Hematopoietic multipotent progenitor cell (in vitro differentiated cells): ENCODE data around the gene KLHL3. TPM values are rescaled to one million over a fixed set of nuclear protein-coding genes. Genes with fewer than 3 reads are reported as not detected.

Experiments used
- DNase-seq, 3 donors: peaks; one replicate each; pipeline ENCODE4 v3.0.0-alpha.2; 2011 to 2015; ENCODE audit warnings: low read depth in 2 of 3, low spot score in 2 of 3
- total RNA-seq: library from RNA; depleted of rRNA; stranded (reverse); fragments of >200 nt; gene quantifications from one replicate; pipeline ENCODE4 v1.2.3, GENCODE V29; 2012

KLHL3 gene
- total RNA-seq, 1 donor: 13.7 TPM

GRCh38 chr5:137638841-137639240 lies 97.0 kb downstream of the KLHL3 start:
- DNase-seq: no peak

GRCh38 chr5:137636830-137637714 lies 98.8 kb downstream of the KLHL3 start:
- no peak for DNase-seq

GRCh38 chr5:137636099-137636498 lies 99.8 kb downstream of the KLHL3 start:
- no peak for DNase-seq

GRCh38 chr5:137635521-137635921 lies 100.4 kb downstream of the KLHL3 start:
- no peak for DNase-seq

- no peak for DNase-seq
Measured at GRCh38 chr5:137633896-137634295, 102.0 kb downstream of the KLHL3 start.

- no peak for DNase-seq
Measured at GRCh38 chr5:137632716-137633115, 103.2 kb downstream of the KLHL3 start.

GRCh38 chr5:137631453-137631852 lies 104.4 kb downstream of the KLHL3 start:
- no peak for DNase-seq

GRCh38 chr5:137630972-137631370 lies 104.9 kb downstream of the KLHL3 start:
- DNase-seq: no peak

GRCh38 chr5:137630216-137630971 lies 105.5 kb downstream of the KLHL3 start:
- no peak for DNase-seq

- peak; percentile 28 to 81 (median 36) for DNase-seq
Measured at GRCh38 chr5:137629646-137630045, 106.2 kb downstream of the KLHL3 start.

- DNase-seq: no peak
Measured at GRCh38 chr5:137627706-137628105, 108.2 kb downstream of the KLHL3 start.

GRCh38 chr5:137627293-137627692 lies 108.6 kb downstream of the KLHL3 start:
- DNase-seq: no peak

- DNase-seq: no peak
Measured at GRCh38 chr5:137624786-137625349, 111.0 kb downstream of the KLHL3 start.

GRCh38 chr5:137622850-137623249 lies 113.0 kb downstream of the KLHL3 start:
- no peak for DNase-seq

GRCh38 chr5:137621861-137622823 lies 113.7 kb downstream of the KLHL3 start:
- DNase-seq: no peak

GRCh38 chr5:137621306-137621705 lies 114.6 kb downstream of the KLHL3 start:
- no peak for DNase-seq

GRCh38 chr5:137619191-137619870 lies 116.6 kb downstream of the KLHL3 start:
- no peak for DNase-seq

GRCh38 chr5:137618476-137618875 lies 117.4 kb downstream of the KLHL3 start:
- DNase-seq: no peak

GRCh38 chr5:137617528-137618205 lies 118.2 kb downstream of the KLHL3 start:
- DNase-seq: no peak
